NCI-H82 treated with DMSO at 0.1 percent for 48 hours (cell line): ENCODE results near the gene ASMTL.
"Not testable (repeated sequence)": the region's sequence is repeated elsewhere in the genome, so short reads cannot be mapped to it uniquely, and the experiment has no call there.

Experiments used
- DNase-seq: peaks from one replicate; lab custom pipeline; 2025; ENCODE audit not compliant: unreplicated experiment; lab: John Stamatoyannopoulos, UW

ASMTL gene

GRCh38 chrX:1483843-1484637 lies 31.3 kb upstream of the ASMTL start:
- DNase-seq: no peak

- not testable (repeated sequence) for DNase-seq
These were observed 29.8 kb upstream of the ASMTL start for GRCh38 chrX:1482530-1482928.

GRCh38 chrX:1481636-1482529 lies 29.2 kb upstream of the ASMTL start:
- no peak for DNase-seq

- no peak for DNase-seq
These were observed 27.5 kb upstream of the ASMTL start for GRCh38 chrX:1480082-1480785.

GRCh38 chrX:1477801-1478458 lies 25.2 kb upstream of the ASMTL start:
- DNase-seq: no peak

- no peak for DNase-seq
These were observed 24.5 kb upstream of the ASMTL start for GRCh38 chrX:1477229-1477628.

GRCh38 chrX:1476682-1477081 lies 24.0 kb upstream of the ASMTL start:
- no peak for DNase-seq

- DNase-seq: no peak
These were observed 23.2 kb upstream of the ASMTL start for GRCh38 chrX:1475881-1476280.

GRCh38 chrX:1475481-1475880 lies 22.8 kb upstream of the ASMTL start:
- no peak for DNase-seq

- not testable (repeated sequence) for DNase-seq
These were observed 21.9 kb upstream of the ASMTL start for GRCh38 chrX:1474593-1474992.

GRCh38 chrX:1472975-1473374 lies 20.3 kb upstream of the ASMTL start:
- no peak for DNase-seq

- no peak for DNase-seq
These were observed 15.6 kb upstream of the ASMTL start for GRCh38 chrX:1468250-1468772.

- DNase-seq: no peak
These were observed 14.4 kb upstream of the ASMTL start for GRCh38 chrX:1466971-1467561.

GRCh38 chrX:1466232-1466661 lies 13.5 kb upstream of the ASMTL start:
- no peak for DNase-seq

GRCh38 chrX:1465286-1466231 lies 12.8 kb upstream of the ASMTL start:
- DNase-seq: no peak

- no peak for DNase-seq
These were observed 12.2 kb upstream of the ASMTL start for GRCh38 chrX:1464971-1465285.

- DNase-seq: no peak
These were observed 11.6 kb upstream of the ASMTL start for GRCh38 chrX:1464041-1464970.

GRCh38 chrX:1463581-1463980 lies 10.9 kb upstream of the ASMTL start:
- DNase-seq: no peak
